NAMALWA (cell line): ENCODE measurements around the gene SLC5A2.
"Not testable (repeated sequence)": the region's sequence is repeated elsewhere in the genome, so short reads cannot be mapped to it uniquely, and the experiment has no call there.

Source experiments
- DNase-seq: peaks from one replicate; pipeline ENCODE4 v3.0.0-alpha.2; 2015; ENCODE audit warnings: low spot score

The SLC5A2 gene

DNA sequence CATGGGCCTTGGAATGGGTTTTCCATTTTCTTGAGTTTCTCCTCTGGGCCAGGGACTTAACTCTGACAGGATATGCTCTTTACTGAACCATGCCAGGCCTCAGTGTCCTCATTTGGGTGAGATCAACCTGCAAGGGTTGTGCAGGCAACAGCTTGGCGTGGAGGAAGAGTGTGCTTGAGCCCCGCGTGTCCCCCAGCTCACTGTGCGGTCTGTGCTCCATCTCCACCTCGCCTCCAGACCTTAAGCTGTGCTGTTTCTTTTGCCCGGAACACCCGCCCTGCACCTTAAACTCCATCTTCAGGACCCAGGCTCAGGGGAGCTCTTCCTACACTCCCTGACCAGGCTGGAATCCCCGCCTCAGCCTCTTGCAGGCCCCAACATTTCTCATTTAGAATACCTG lies 15.6 kb downstream of the SLC5A2 start:
- DNase-seq: no peak

DNA sequence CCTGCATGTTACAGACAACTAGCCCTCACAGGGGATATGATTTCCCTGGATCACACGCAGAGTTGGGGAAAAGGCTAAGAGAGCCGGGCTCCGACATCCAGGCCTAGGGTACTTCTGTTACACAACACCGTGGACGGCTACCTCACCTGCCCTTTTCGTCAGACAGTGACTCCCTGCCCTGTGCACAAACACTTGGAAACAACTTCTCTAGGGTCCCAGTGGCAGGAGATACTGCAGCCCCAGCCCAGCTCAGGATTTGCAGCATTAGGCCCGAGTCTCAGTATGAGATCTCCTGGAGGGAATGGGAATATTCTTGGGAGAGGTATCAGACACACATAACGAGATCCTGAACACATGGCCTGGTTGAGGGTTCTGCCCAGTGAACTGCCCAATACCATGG lies 17.0 kb downstream of the SLC5A2 start:
- DNase-seq: no peak

DNA sequence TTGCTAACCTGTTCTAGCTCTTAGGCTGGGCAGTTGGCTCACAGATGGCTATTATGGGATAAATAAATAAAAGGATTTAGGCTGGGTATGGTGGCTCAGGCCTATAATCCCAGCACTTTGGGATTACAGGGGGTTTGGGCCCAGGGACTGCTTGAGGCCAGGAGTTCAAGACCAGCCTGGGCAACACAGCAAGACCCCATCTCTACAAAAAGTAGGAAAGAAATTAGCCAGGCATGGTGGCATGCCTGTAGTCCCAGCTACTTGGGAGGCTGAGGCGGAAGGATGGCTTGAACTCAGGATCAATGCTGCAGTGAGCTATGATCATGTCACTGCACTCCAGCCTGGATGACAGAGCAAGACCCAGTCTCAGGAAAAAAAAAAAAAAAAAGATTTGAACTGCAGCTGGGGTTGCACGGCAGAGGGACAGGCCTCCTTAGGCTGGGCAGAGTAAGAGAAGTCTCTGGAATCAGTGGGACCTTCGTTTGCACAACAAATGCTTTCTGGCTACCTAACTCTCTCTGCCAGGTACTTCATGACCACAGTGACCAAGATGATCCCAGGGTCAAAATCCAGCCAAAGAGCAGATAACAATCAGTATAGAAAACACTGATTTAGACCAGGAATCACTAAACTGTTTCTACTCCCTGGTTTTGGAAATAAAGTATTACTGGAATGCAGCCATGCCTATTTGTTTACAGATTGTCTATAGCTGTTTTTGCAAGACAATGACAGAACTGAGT lies 18.5 kb downstream of the SLC5A2 start:
- DNase-seq: no peak

DNA sequence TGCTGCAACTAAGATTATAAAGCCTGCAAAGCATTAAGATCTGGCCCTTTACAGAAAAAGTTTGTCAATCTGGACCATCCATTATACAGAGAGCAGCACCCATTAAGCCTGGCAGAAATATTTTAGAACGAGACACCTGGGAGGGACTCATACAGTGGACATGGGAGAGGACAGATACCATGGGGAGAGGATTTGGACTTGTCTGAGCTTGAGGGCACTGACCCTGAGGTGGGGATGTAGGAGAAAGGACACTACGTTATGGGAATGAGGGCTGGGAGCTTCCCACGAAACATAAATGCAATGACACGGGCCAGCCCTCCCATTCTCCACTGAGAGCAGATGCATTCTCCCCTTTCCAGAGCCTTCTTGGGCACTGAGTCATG lies 19.0 kb downstream of the SLC5A2 start:
- no peak for DNase-seq

DNA sequence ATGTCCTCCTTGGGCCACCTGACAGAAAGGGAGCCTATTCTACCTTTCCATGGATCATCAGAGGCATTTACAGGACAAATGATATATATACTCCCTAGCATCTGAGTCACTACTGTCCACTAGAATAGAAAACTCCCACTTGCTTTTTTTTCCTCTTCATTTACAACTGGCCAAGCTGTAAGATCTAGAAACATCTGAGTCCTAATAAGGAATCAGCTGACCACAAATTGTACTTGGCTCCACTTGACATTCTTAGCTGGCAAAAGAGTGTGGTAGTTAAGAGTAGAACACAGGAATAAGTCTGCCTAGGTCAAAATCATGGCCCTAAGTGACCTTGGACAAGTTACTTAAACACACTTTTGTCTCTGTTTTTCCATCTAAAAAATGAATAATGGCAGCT lies 20.1 kb downstream of the SLC5A2 start:
- no peak for DNase-seq

DNA sequence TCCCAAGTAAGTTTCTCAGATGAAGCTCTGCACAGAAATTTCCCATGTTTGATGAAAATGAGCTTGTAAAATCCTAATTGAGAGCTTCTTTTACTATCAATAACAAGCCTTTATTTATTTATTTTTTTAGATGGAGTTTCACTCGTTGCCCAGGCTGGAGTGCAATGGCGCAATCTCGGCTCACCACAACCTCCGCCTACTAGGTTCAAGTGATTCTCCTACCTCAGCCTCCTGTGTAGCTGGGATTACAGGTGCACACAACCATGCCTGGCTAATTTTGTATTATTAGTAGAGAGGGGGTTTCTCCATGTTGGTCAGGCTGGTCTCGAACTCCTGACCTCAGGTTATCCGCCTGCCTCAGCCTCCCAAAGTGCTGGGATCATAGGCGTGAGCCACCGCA lies 20.6 kb downstream of the SLC5A2 start:
- DNase-seq: not testable (repeated sequence)

DNA sequence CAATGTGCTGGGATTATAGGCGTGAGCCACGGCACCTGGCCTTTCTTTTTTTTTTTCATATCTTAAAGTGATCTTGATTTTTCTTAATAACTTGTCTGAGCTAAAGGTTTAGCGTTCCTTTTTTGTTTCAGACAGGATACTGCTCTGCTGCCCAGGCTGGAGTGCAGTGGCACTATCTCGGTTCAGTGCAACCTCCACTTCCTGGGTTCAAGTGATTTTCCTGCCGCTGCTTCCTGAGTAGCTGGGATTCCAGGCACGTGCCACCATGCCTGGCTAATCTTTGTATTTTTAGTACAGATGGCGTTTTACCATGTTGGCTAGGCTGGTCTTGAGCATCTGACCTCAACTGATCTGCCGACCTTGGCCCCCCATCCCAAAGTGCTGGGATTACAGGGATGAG lies 21.2 kb downstream of the SLC5A2 start:
- DNase-seq: no peak

DNA sequence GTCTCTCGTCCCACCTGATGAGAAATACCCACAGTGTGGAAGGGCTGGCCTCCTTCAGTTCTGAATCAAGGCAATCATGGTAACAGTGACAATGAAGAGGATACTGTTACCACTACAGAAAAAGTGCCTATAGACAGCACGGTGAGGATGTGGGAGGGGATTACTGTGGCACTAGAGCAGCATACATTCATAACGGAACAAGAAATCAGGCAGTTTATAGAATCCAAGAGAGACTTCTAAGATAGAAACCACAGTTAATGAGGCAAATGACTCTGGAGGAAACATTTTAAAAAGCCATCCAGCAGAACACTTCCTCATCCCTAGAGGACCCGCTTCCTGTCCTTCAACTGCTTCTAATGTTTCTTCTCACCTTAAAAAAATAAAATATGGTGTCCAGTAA lies 22.6 kb downstream of the SLC5A2 start:
- no peak for DNase-seq

DNA sequence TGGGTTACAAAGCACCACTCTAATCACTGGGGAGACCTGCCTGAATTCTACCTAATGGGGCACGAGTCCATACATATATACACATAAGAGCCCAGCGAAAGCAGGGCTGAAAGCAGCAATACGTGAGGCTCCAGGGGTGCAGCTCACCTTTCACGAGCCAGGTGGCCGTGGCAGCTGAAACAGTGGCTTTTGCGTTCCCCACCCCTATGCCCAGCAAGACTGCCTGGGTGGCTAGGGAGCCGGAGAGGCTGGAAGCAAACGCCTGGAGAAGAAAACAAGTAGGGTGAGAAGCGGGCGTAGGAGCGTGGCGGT lies 24.6 kb downstream of the SLC5A2 start:
- peak; percentile 37 for DNase-seq

DNA sequence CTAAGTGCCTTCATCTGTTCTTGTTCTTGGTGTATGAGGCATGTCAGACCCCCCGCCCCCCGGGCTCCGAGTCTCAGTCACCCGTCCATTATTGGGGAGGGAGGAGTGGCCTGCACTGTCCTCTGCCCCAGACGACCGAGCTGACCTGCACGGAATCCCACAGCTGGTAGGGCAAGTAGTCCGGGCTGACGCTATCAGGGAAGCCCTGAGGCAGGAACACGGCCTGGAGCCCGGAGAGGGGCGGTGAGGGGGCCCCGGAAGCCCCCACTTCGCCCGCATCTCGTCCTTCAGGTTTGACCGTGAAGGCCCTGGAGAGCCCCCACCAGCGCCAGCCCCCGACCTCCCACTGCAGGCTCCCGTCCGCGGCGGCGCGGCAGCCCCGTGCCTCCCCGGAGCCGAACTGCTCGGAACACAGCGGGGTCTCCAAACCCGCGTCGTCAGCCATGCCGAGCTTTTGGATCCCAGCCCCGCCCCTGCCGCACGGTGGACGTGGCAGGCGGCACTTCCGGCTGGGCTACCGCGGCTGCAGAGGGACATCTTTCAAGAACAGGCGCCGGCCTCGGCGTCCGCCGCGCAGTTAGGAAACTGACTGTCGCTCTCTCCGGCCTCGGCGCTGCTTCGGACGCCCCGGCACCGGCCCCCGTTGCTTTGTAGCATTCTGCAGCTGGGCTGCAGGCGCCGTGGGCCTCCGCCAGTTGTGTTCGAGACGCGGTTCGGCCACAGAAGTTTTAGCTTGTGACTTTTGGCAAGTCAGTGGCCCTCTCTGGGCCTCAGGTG lies 25.2 kb downstream of the SLC5A2 start, which contains the start of gene RUSF1:
RUSF1 (minus strand) TSS at position 463 of the 777 bp plus-strand sequence; CDS start at position 445, 18 bp downstream.
- peak; percentile 75 for DNase-seq

DNA sequence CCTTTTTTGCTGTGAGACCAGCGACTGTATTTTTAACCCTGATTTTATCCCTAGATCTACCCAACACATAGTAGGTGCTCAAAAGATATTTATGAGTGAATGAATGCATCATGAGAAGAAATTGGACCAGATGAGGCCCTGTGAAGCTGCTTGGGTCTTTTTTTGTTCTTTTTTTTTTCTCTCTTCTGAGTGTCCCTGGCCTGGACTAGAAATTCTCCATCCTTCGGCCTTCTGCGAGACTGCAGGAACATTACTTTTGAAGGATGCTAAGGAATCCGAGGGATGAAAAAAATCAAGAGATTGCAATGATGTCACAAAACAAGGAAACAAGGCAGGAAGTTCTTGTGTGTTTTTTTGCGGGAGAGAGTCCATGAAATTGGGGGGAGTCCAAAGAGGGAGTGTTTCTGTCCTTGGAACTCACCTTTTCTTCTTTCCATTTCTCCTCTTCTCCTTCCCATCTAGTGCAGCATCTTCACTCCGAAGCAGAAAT lies 25.8 kb downstream of the SLC5A2 start:
- no peak for DNase-seq

DNA sequence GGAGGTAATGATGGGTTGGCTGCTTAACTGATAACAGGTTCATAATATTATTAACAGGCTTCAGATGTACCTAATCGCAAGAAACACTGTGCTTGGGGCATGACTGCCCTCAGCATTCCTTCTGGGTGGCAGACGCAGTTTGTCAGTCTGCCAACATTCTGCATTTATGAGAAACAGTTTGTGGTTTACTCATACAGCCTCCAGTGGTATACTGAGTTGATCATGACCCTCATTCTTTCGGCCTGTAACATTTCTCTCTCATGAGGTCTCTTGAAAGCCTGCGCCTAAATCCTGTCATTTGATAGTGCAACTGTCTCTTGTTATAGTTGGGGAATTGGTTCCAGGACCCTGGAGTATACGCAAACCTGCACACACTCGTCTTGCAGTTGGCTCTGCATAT lies 30.2 kb downstream of the SLC5A2 start:
- no peak for DNase-seq

DNA sequence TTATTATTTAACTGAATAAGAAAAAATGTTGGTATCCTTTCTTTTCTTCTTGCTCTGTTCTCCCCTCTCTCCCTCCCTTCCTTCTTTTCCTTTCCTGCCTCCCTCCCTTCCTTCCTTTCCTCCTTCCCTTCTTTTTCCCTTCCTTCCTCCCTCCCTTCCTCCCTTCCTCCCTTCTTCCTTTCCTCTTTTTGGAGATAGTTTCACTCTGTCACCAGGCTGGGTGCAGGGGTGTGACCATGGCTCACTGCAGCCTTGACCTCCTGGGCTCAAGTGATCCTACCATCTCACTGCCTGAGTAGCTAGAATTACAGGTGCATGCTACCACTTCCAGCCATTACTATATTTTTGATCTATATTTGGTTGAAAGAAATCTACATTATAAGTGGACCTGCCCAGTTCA lies 31.0 kb downstream of the SLC5A2 start:
- DNase-seq: no peak

DNA sequence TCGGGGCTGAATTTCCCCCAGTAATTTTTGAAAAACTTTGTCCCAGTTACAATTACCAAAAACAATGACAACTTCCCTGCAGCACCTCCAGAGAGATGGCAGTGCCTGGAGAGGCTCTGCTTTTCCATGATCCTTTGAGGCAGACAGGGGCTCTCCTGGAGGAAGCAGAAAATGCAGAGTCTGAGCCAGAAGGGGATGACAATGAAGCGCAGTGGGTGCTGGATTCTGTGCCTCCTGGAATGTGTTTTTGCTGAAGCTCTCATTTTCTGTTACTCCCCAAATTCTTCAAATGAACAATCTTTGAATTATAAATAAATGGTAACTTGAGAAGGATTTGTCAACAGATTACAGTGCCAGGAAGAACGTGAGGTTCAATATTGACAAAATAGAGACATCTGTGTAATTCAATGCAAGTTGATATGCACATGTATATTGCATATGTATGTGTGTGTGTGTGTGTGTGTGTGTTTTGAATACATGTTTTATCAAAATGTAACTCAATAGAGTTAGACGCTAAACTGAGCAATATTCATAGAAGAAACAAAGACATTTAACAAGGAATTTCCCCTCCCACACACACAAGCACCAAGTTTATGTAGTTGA lies 35.0 kb downstream of the SLC5A2 start:
- DNase-seq: no peak

DNA sequence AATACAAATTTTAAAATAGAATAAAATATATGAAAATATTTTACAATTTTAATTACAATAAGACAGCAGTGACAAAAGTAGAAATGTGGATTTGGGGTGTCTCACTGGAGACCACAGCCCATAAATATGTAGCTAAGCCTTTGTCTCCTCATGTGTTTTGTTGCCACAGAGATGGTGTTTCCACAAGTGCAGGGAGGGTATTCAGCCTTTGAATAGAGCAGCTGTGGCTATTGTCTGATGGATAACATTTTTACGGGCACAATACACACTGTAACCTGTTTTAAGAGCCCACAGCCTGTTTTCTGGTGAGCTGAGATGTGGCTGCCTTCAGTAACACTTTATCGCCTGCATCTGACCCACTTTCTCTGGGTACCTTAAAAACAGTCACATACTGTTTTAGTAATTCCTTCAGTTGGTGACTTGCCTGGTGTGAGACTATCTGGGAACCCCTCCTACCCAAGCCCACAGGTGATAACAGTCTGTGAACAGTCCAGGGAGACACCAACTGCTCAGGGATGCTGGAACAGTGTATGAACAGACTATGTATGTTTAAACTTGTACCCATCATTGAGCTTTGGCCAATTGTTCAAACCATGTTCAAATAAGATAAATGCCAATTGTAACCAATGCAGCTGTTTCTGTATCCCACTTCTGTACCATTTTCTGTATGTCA lies 37.0 kb downstream of the SLC5A2 start:
- DNase-seq: no peak

DNA sequence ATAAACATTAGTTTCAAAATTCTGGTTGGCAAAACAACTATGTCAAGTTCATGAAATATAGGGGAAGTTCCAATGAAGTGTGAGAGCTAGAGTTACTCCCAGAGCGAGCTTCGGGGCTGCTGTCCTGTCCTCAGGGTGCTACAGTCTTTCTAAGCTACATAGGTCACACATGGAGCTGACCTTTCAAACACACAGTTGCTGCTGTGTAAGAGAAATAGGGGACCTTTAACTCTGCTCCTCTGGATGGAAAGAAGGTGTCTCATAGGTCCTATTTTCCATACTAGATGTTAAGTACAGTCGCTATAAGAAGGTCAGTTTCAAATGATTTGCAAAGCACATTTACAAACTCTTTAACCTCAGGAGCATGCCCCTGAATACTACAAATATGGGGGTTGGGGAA lies 38.4 kb downstream of the SLC5A2 start:
- no peak for DNase-seq

DNA sequence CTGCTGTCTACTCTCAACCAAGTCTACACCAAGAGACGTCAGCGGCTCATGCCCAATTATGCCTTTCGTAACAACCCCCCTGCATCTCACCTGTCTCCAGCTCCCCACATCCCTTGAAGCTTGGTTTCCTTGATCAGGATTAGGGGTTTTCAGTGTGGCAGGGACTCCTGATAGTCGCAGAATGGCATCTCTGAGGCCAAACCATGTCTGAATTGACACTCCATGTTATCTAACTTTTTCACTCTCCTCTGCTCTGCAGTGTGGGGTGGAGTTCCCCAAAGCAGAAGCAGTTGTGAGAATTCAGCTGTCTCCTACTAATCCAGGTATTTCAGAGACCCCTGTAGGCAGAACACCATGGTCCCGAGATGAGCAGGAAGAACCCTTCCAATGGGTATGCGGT lies 39.1 kb downstream of the SLC5A2 start:
- DNase-seq: no peak

DNA sequence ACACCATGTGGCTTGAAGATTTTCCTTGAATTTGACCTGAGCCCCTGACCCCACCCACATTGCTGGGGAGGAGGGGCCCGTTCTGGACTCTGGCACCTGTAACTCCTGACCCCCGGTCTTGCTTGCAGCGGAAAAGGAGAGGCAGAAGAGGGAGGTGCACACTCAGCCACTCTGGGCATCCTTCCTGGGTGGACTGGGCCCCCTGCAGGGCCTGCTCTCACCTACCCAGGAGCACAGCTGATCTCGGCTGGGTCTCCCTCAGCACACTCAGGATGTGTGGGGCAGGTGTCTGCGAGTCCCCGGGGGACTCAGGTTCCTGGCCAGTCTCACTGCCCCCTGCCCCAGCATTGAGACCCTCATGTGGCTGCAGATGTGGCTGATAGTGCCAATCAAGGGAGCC lies 40.8 kb downstream of the SLC5A2 start:
- not testable (repeated sequence) for DNase-seq

DNA sequence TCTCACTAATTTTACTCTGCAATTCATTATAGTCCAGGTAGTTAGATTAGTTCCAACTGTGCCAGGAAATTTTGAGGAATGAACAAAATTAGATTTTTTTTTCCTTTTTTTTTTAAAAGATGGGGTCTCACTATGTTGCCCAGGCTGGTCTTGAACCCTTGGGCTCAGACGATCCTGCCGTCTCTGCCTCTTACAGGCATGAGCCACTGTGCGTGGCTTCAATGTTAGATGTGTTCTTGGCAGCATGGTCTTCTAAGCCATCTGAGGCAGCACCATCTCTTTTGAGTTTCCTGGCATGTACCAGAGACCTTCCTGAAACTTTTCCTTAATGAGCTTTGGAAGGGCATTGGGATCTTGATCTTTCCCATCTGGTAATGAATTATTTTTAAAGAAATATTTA lies 42.2 kb downstream of the SLC5A2 start:
- no peak for DNase-seq

DNA sequence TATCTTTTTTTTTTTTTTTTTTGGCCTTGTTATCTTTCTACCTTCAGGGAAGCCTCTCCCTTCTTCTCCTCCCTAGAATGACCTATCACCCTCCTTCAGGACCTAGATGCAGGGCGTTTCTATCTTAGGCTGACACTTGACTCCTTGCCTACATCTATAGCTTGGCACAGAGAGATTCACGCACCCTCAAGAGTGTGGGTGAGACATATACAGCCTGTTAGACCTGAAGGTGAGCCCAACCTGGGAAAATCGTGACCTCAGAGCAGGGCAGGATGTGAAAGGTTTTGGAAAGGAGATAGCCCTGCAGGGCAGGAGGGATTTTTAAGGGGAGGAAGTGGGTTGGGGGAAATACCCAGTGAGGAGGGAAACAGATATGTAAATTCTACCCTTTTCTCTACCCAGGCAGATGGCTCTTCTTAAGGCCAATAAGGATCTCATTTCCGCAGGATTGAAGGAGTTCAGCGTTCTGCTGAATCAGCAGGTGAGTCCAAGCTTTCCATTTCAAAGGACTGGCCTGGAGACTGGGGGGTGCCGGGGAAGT lies 44.9 kb downstream of the SLC5A2 start, which contains the start of gene AHSP:
AHSP (plus strand) TSS at position 167 of the 541 bp plus-strand sequence; CDS start at position 407, 240 bp downstream.
- no peak for DNase-seq

DNA sequence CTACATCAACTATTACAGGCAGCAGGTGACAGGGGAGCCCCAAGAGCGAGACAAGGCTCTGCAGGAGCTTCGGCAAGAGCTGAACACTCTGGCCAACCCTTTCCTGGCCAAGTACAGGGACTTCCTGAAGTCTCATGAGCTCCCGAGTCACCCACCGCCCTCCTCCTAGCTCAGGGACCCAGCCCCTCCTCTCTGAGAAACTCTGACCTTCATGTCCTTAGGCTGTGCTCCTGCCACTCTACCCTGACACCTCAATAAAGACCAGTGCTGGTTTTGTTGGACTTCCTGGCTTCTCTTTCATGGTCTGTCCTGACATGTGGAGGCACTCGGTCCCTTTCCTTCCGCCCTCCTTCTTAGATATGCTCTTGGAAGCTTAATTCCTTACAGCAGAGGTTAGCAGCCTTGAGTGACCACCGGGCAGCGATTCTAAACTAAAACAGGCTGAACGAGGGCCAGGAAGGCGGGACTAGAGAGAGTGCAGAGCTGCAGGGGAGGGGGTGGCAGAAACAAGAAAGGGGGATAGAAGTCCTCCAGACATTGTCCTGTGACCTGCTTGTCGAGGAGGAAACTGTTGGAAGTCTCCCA lies 45.7 kb downstream of the SLC5A2 start:
- DNase-seq: no peak
